Right atrium auricular region (tissue), 2 donors: ENCODE data around the gene NRDE2. TPM values are rescaled to one million over a fixed set of nuclear protein-coding genes. Genes with fewer than 3 reads are reported as not detected.
"Not testable (repeated sequence)": the region's sequence is repeated elsewhere in the genome, so short reads cannot be mapped to it uniquely, and the experiment has no call there.

ENCODE experiments used
- DNase-seq: peaks from one replicate; pipeline ENCODE4 v3.0.0-alpha.2; 2019; ENCODE audit warnings: low spot score
- H3K27ac ChIP-seq, 2 donors: fragments of 200-600 bp; sonication (generic); 1 replicate in 1 of 2; 2 replicates in 1 of 2; pipeline ENCODE4 v1.5.1; 2016 to 2019
- H3K27me3 ChIP-seq, 2 donors: fragments of 200-600 bp; sonication (generic); one replicate each; pipeline versions ENCODE4 v1.5.1 to v1.6.0; 2017 to 2019
- H3K36me3 ChIP-seq: fragments of 200-600 bp; sonication (generic); one replicate; pipeline ENCODE4 v1.5.1; 2016
- H3K4me1 ChIP-seq, 2 donors: fragments of 200-600 bp; sonication (generic); one replicate each; pipeline versions ENCODE4 v1.5.1 to v1.6.0; 2017 to 2019
- H3K4me3 ChIP-seq, 2 donors: fragments of 200-600 bp; sonication (generic); 1 replicate in 1 of 2; 2 replicates in 1 of 2; pipeline ENCODE4 v1.5.1; 2017 to 2019; ENCODE audit warnings: mild to moderate bottlenecking in 1 of 2, moderate library complexity in 1 of 2
- H3K9me3 ChIP-seq, 2 donors: fragments of 200-600 bp; sonication (generic); one replicate each; pipeline ENCODE4 v1.5.1; 2019
- total RNA-seq, 2 donors: library from RNA; depleted of rRNA; stranded (reverse); fragments of >200 nt; gene quantifications; one replicate each; pipeline ENCODE4 v1.1.0, GENCODE V29; 2016
- TF ChIP-seq, protein P1 (sequence below), 2 donors: fragments of 200-600 bp; sonication (generic); IDR thresholded peaks; one replicate each; pipeline ENCODE4 v1.5.1; 2019; ENCODE audit warnings: antibody characterized with exemption in 2 of 2

Gene NRDE2
- total RNA-seq, 2 donors from 2014 or later = 5.9 to 6.9 TPM

DNA sequence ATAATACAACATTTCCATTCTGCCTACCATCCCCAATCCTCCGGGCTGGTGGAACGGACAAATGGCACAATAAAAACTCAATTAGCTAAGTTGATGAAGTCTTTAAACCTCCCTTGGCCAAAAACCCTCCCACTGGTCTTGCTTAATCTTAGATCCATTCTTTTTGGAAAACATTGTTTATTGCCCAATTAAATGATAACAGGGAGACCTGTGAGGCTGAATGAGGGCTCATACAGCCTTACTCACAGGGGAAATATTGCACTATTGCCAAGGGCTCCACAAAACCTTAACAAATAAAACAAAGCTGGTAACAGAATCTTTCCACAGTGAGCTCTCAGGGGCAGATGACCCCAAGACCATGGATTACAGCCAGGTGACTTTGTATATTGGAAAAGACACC is 83.1 kb downstream of the NRDE2 start:
- Histone ChIP-seq H3K4me3 (no peak overlapping the region), H3K27me3 (no peaks in the 10 kb centered on the region), H3K9me3 (no peaks in the 10 kb centered on the region), H3K4me1 (no peaks in the 10 kb centered on the region), H3K36me3 (no peaks in the 10 kb centered on the region), H3K27ac (no peak overlapping the region)
- DNase-seq = no peak
- TF ChIP-seq, protein P1, sequence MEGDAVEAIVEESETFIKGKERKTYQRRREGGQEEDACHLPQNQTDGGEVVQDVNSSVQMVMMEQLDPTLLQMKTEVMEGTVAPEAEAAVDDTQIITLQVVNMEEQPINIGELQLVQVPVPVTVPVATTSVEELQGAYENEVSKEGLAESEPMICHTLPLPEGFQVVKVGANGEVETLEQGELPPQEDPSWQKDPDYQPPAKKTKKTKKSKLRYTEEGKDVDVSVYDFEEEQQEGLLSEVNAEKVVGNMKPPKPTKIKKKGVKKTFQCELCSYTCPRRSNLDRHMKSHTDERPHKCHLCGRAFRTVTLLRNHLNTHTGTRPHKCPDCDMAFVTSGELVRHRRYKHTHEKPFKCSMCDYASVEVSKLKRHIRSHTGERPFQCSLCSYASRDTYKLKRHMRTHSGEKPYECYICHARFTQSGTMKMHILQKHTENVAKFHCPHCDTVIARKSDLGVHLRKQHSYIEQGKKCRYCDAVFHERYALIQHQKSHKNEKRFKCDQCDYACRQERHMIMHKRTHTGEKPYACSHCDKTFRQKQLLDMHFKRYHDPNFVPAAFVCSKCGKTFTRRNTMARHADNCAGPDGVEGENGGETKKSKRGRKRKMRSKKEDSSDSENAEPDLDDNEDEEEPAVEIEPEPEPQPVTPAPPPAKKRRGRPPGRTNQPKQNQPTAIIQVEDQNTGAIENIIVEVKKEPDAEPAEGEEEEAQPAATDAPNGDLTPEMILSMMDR (IDR thresholded peaks at IDR 0.05) = no peak

DNA sequence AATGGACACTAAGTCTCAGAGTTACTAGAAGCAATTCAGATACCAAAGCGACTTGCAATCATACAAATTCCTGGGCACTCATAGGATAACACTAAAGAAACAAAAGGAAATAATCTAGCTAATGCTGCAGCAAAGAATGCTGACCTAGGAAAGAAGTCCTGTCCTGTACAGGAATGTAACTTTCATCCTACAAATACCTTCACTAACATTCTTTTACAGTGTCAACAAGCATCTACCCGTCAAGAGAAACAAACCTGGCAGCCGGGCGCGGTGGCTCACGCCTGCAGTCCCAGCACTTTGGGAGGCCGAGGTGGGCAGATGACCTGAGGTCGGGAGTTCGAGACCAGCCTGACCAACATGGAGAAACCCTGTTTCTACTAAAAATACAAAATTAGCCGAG is 84.3 kb downstream of the NRDE2 start:
- H3K4me1 ChIP-seq, H3K27me3 ChIP-seq, H3K4me3 ChIP-seq, DNase-seq, H3K36me3 ChIP-seq, H3K9me3 ChIP-seq, H3K27ac ChIP-seq: not testable (repeated sequence)

DNA sequence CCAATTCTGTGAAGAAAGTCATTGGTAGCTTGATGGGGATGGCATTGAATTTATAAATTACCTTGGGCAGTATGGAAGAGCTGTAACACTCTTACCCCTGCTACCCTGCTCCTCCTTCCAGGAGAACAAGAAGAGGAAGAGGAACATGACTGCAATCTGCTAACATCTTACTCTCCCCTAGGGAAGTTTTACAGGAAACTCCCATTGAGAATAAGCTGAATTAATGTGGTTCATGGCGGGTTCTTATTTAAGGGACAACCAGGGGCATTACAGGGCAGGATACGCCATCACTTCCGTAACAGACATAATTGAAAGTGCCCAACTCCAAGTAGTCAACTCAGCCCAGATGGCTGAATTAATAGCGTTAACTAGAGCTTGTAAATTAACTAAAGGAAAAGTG is 84.8 kb downstream of the NRDE2 start:
- Histone ChIP-seq H3K4me3 (no peak overlapping the region), H3K36me3 (no peaks in the 10 kb centered on the region), H3K27me3 (no peaks in the 10 kb centered on the region), H3K4me1 (no peaks in the 10 kb centered on the region), H3K9me3 (no peaks in the 10 kb centered on the region), H3K27ac (no peak overlapping the region)
- no peak for DNase-seq
- TF ChIP-seq, protein P1 (IDR thresholded peaks at IDR 0.05) = no peak

DNA sequence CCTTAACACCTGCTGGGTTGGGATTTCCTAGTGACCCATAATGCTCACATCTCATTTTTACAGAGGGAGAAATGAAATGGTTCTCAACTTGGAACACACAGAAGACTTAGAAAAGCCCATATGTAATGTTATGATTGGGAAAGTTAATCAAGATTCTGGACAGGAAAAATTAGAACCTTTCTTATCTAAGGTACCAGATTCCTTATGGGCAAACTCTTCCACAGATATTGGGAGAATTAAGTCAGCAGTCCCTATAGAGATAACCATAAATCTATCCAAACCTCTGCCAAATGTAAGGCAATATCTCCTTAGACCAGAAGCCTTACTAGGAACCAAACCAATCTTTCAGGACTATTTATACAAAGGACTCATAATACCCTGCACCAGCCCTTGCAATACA is 89.3 kb downstream of the NRDE2 start:
- no peak for DNase-seq
- Histone ChIP-seq H3K27me3 (no peaks in the 10 kb centered on the region), H3K4me3 (no peak overlapping the region), H3K4me1 (no peaks in the 10 kb centered on the region), H3K9me3 (peaks cover 7 to 43% of the 10 kb centered on the region in 2 donors), H3K36me3 (no peaks in the 10 kb centered on the region), H3K27ac (no peak overlapping the region)
- TF ChIP-seq, protein P1 (IDR thresholded peaks at IDR 0.05) = no peak

DNA sequence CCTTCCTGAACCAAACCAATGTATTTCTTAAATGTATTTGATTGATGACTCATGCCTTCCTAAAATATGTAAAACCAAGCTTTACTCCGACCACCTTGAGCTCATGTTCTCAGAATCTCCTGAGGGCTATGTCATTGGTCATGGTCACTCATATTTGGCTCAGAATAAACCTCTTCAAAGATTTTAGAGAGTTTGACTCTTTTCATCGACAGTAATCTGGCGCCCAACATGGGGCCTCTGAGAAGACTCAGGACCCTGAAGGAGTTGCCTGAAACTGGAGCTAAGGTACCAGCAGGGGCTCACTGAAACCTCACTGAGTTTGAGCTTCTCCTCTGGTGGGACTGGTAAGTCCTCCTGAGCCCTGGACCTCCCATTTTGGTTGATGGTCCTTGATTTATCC is 92.6 kb downstream of the NRDE2 start:
- no peaks in the 10 kb centered on the region for H3K4me1 ChIP-seq
- no peak overlapping the region for H3K27ac ChIP-seq
- H3K36me3 ChIP-seq = no peaks in the 10 kb centered on the region
- TF ChIP-seq, protein P1 (IDR thresholded peaks at IDR 0.05) = no peak
- no peaks in the 10 kb centered on the region for H3K27me3 ChIP-seq
- H3K9me3 ChIP-seq = peaks cover 7 to 43% of the 10 kb centered on the region in 2 donors
- H3K4me3 ChIP-seq = no peak overlapping the region
- DNase-seq = no peak

DNA sequence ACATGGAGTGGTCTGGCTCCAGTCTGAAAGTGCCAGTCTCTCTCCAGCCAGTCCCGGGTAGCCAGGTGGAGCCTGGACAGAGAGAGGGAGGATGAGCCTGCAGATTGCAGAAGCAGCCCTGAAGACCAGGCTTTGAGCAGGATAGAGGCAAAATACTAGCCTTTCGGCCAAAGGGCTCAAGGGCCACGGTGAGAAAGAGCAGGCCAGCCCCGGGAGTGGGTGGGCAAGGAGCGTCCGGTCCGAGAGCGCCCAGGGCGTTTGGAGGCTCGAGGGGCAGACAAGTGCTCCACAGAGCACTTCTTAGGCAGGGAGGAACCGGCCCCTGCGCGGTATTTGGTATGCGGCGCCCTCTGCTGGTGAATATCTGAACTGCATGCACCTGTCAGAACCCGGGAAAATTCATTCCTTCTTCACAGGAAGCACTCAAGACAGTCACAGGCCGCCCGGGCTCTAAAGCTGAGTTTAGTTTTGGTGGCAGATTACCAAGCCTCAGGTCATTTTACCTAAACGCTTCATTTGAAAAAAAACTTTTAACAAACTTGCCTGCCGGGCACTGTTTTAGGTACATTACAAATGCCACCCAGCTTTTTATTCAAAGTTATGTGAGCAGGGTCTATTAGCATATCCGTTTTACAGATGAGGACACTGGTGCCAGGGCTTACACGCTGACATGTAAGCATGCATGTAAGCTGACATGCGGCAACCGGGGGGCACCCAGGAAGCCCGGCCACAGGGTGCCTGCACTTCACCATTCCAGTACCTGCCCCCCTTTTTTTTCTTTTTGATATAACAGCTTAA is 96.4 kb downstream of the NRDE2 start:
- TF ChIP-seq, protein P1 (IDR thresholded peaks at IDR 0.05) = peak; percentile 91 to 98
- DNase-seq = peak; percentile 70
- Histone ChIP-seq H3K36me3 (no peaks in the 10 kb centered on the region), H3K4me3 (no peak overlapping the region), H3K9me3 (peaks cover 7 to 30% of the 10 kb centered on the region in 2 donors), H3K27me3 (no peaks in the 10 kb centered on the region), H3K4me1 (no peaks in the 10 kb centered on the region), H3K27ac (no peak overlapping the region)

DNA sequence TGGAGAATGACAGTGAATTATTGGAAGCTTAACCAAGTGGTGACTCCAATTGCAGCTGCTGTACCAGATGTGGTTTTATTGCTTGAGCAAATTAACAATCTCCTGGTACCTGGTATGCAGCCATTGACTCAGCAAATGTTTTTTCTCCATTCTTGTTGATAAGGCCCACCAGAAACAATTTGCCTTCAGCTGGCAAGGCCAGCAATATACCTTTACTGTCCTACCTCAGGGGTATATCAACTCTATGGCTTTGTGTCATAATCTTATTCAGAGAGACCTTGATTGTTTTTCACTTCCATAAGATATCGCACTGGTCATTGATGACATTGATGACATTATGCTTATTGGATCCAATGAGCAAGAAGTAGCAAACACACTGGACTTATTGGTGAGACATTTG is 101.8 kb downstream of the NRDE2 start:
- H3K27me3 ChIP-seq, DNase-seq, H3K4me1 ChIP-seq, H3K36me3 ChIP-seq, H3K4me3 ChIP-seq, H3K27ac ChIP-seq, H3K9me3 ChIP-seq: not testable (repeated sequence)
